ENCODE results near the gene DLG2. TPM values are rescaled to one million over a fixed set of nuclear protein-coding genes. Genes with fewer than 3 reads are reported as not detected.

Gene DLG2
- total RNA-seq, 2 experiments from 2014 or later: 6.9 to 8.2 TPM

GRCh38 chr11:84740050-84740449 is 887.1 kb downstream of the DLG2 start:
- no peak for TF ChIP-seq EZH2phosphoT487 (IDR thresholded peaks at IDR 0.05; ENCODE audit: borderline replicate concordance, low read depth, low read length)
- TF ChIP-seq, protein P1, sequence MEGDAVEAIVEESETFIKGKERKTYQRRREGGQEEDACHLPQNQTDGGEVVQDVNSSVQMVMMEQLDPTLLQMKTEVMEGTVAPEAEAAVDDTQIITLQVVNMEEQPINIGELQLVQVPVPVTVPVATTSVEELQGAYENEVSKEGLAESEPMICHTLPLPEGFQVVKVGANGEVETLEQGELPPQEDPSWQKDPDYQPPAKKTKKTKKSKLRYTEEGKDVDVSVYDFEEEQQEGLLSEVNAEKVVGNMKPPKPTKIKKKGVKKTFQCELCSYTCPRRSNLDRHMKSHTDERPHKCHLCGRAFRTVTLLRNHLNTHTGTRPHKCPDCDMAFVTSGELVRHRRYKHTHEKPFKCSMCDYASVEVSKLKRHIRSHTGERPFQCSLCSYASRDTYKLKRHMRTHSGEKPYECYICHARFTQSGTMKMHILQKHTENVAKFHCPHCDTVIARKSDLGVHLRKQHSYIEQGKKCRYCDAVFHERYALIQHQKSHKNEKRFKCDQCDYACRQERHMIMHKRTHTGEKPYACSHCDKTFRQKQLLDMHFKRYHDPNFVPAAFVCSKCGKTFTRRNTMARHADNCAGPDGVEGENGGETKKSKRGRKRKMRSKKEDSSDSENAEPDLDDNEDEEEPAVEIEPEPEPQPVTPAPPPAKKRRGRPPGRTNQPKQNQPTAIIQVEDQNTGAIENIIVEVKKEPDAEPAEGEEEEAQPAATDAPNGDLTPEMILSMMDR (conservative IDR thresholded peaks at IDR 0.05; ENCODE audit: low read length): no peak
- Histone ChIP-seq H3K36me3 (ENCODE audit: insufficient read depth, low read length) (no peaks in the 10 kb centered on the region), H3K4me1 (ENCODE audit: insufficient read depth, low read length, poor library complexity, severe bottlenecking) (peaks cover 6% of the 10 kb centered on the region), H3K79me2 (ENCODE audit: insufficient read depth, low read depth, low read length) (no peaks in the 10 kb centered on the region), H3K9me2 (ENCODE audit: insufficient read depth, low read length) (no peaks in the 10 kb centered on the region), H3K27ac (ENCODE audit: low read depth, low read length, poor library complexity, severe bottlenecking) (no peak overlapping the region), H4K20me1 (ENCODE audit: insufficient read depth, low read length) (no peaks in the 10 kb centered on the region), H3K4me3 (ENCODE audit: low read depth, low read length, poor library complexity, severe bottlenecking) (no peak overlapping the region), H3K4me2 (ENCODE audit: low read length) (no peak overlapping the region), H3K9me3 (ENCODE audit: low read length) (no peaks in the 10 kb centered on the region), H2AFZ (ENCODE audit: low read length) (no peak overlapping the region)
- BruUV-seq (replicated peaks): no TSS peak
- intact Hi-C loops (cut with micrococcal nuclease; ENCODE audit: unreplicated experiment): no loop called here
- ChIA-PET POLR2A (no interaction called here), CTCF (ENCODE audit: unreplicated experiment) (no interaction called here)
- DNase-seq (ENCODE audit: low spot score): no peak

DNA sequence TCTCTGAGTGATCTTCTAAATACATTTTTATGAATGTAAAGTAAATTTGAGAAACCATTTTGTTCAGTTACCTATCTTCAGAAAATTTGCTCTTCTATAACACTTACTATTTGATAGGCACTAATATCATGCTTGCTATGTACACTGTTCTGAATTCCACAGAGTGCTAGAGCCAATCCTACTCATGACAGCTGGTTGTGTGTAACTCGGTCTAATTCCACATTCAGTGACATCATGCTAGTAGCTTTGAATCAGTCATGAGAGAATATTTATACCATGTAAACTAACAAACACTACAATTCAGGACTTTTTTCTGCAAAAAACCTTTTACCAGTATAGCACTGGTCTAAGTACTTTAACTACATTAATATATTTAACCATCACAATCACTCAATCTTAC is 902.9 kb downstream of the DLG2 start:
- intact Hi-C loops (cut with micrococcal nuclease; ENCODE audit: unreplicated experiment): no loop called here
- H4K20me1 ChIP-seq (ENCODE audit: insufficient read depth, low read length): no peaks in the 10 kb centered on the region
- no peaks in the 10 kb centered on the region for H3K9me3 ChIP-seq (ENCODE audit: low read length)
- H3K9me2 ChIP-seq (ENCODE audit: insufficient read depth, low read length): no peaks in the 10 kb centered on the region
- TF ChIP-seq EZH2phosphoT487 (IDR thresholded peaks at IDR 0.05; ENCODE audit: borderline replicate concordance, low read depth, low read length): no peak
- TF ChIP-seq, protein P1 (conservative IDR thresholded peaks at IDR 0.05; ENCODE audit: low read length): no peak
- H3K4me2 ChIP-seq (ENCODE audit: low read length): no peak overlapping the region
- H3K27ac ChIP-seq (ENCODE audit: low read depth, low read length, poor library complexity, severe bottlenecking): no peak overlapping the region
- ChIA-PET CTCF (ENCODE audit: unreplicated experiment) (no interaction called here), POLR2A (interaction anchor here (0.5 to 1.2 kb wide), 3 partner anchors 169 to 1462 kb away, joined by 3 to 4 read pairs (median 3); no protein-coding TSS in a partner anchor)
- H3K4me1 ChIP-seq (ENCODE audit: insufficient read depth, low read length, poor library complexity, severe bottlenecking): no peaks in the 10 kb centered on the region
- no peaks in the 10 kb centered on the region for H3K79me2 ChIP-seq (ENCODE audit: insufficient read depth, low read depth, low read length)
- no peak overlapping the region for H3K4me3 ChIP-seq (ENCODE audit: low read depth, low read length, poor library complexity, severe bottlenecking)
- H3K36me3 ChIP-seq (ENCODE audit: insufficient read depth, low read length): no peaks in the 10 kb centered on the region
- no peak for DNase-seq (ENCODE audit: low spot score)
- H2AFZ ChIP-seq (ENCODE audit: low read length): no peak overlapping the region
- no TSS peak for BruUV-seq (replicated peaks)

DNA sequence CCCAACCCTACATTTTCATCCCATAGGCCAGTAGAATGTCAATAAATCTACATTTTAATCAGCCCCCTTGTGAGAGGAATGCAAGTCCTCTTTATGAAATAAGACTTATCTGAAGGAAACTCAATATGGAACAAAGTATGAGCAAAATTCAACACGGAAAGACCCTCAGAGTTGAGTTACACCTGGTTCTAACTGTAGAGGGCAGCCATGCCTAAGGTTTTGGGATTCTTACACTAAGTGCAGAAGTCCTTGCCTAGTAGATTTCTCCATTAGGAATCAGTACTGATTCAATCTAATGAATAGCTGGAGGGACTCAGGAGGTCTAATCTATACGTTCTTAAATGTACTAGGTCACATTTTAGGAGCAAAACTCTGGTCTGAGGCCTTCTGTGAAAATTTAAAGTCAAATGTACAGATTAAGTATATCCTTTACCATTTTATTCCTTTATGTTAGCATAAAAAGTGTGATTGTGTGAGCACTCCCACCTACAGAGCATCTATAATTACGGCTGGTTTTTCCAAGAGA is 904.5 kb downstream of the DLG2 start:
- DNase-seq (ENCODE audit: low spot score): peak; percentile 6
- Histone ChIP-seq H3K9me3 (ENCODE audit: low read length) (no peaks in the 10 kb centered on the region), H3K4me1 (ENCODE audit: insufficient read depth, low read length, poor library complexity, severe bottlenecking) (no peaks in the 10 kb centered on the region), H2AFZ (ENCODE audit: low read length) (no peak overlapping the region), H3K79me2 (ENCODE audit: insufficient read depth, low read depth, low read length) (no peaks in the 10 kb centered on the region), H3K27ac (ENCODE audit: low read depth, low read length, poor library complexity, severe bottlenecking) (no peak overlapping the region), H3K4me2 (ENCODE audit: low read length) (no peak overlapping the region), H3K4me3 (ENCODE audit: low read depth, low read length, poor library complexity, severe bottlenecking) (no peak overlapping the region), H4K20me1 (ENCODE audit: insufficient read depth, low read length) (no peaks in the 10 kb centered on the region), H3K9me2 (ENCODE audit: insufficient read depth, low read length) (no peaks in the 10 kb centered on the region), H3K36me3 (ENCODE audit: insufficient read depth, low read length) (no peaks in the 10 kb centered on the region)
- no peak for TF ChIP-seq EZH2phosphoT487 (IDR thresholded peaks at IDR 0.05; ENCODE audit: borderline replicate concordance, low read depth, low read length)
- TF ChIP-seq, protein P1 (conservative IDR thresholded peaks at IDR 0.05; ENCODE audit: low read length): peak; percentile 47
- intact Hi-C loops (cut with micrococcal nuclease; ENCODE audit: unreplicated experiment): no loop called here
- ChIA-PET POLR2A (no interaction called here), CTCF (ENCODE audit: unreplicated experiment) (no interaction called here)
- BruUV-seq (replicated peaks): no TSS peak
